Measurements from ENCODE around the gene SOX11.

Gene SOX11

DNA sequence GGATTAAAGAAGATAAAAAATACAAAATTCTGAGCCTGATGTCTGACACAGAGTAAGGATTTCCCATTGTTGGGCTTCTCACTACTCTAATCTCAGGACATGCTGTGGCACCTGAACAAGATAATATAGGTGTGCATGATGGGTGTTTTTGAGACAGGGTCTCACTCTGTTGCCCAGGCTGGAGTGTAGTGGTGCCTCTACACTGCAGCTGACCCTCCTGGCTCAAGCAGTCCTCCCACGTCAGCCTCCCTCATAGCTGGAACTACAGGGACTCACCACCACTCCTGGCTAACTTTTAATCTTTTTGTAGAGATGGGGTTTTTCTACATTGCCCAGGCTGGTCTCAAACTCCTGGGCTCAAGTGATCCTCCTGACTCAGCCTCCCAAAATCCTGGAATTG is 32.9 kb downstream of the SOX11 start:
- no peak for DNase-seq

GRCh38 chr2:5725794-5726463 is 33.7 kb downstream of the SOX11 start:
- no peak for DNase-seq

- no peak for DNase-seq
Measured at GRCh38 chr2:5727235-5727634, 35.1 kb downstream of the SOX11 start.

GRCh38 chr2:5729416-5729815 is 37.2 kb downstream of the SOX11 start:
- no peak for DNase-seq

GRCh38 chr2:5730386-5730785 is 38.2 kb downstream of the SOX11 start:
- DNase-seq, result no peak

- DNase-seq, result no peak
Measured at GRCh38 chr2:5734859-5735520, 42.8 kb downstream of the SOX11 start.

DNA sequence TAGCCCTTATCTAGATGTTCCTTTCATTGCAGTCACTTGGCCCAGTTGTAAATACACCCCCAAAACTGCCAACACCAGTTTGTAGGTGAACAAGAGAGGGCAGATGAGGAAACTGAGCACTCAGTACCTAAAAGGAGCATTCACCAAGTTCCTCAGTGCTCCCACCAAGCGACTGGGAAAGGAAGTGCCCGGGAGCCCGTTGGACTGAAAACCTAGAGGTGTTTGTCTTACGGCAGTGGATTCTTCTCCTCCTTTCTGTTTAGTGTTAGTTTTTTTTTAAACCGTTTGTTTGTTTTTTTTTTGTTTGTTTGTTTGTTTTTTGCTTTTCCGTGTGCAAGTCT is 43.3 kb downstream of the SOX11 start:
- no peak for DNase-seq

GRCh38 chr2:5736050-5736449 is 43.9 kb downstream of the SOX11 start:
- no peak for DNase-seq

- no peak for DNase-seq
Measured at GRCh38 chr2:5736886-5737285, 44.7 kb downstream of the SOX11 start.

DNA sequence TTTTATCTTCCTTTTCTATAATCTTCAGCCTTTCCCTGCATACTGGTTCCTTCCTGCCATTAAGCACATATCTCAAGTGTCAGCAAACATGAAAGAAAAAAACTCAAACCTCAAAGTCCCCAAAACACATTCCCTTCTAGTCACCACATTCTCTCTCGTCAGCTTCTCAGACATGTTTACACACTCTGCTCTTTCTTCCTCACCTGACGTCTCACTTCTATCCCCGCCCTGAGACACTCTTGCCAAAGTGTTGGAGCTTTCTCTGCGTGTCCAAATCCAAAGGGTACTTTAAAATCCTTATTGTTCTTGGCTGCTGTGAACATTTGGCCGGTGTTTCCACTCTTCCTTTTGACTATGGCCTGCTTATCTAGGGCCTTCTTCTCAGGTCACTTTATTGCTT is 47.9 kb downstream of the SOX11 start:
- DNase-seq, result no peak

DNA sequence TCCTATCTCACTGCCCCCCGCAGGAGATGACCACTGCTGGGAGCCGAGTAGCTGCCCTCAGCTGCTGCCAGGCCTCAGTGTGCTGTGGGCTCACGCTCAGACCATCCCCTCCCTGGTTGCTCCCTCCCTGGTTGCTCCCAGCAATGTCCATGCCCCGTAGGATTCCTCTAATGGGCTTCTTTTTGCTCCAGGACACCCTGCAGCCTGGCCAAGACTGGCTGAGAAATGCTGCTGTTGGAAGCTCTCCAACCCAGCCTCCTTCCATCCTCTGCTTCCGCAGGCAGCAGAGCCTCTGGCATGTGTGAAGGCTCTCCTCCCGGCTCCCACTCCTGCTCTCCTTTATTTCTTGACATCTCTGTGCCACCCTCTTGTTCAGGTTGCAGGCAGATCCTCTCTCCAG is 48.6 kb downstream of the SOX11 start:
- no peak for DNase-seq

- DNase-seq, result no peak
Measured at GRCh38 chr2:5741242-5741641, 49.1 kb downstream of the SOX11 start.

GRCh38 chr2:5742126-5742525 is 49.9 kb downstream of the SOX11 start:
- DNase-seq, result no peak

- DNase-seq, result no peak
Measured at GRCh38 chr2:5748391-5748790, 56.2 kb downstream of the SOX11 start.

DNA sequence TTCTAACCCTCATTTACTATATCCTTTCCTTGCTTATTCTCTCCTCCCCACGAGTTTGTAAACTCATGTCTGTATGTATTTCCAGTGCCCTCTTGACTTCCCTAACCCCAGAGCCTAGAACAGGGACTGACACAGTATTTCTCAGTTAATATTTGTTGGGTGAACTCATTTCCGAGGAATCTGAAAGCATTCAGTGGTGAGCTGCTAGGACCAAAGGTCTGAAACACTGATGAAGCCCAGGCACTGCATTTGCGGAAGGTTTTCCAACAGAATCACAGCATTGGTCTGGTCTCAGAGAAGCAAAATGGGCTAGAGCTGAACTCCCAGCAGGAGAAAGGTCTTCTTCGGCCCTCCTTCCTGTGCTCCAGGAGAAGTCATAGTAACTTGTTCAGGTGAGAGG is 56.8 kb downstream of the SOX11 start:
- DNase-seq, result no peak

DNA sequence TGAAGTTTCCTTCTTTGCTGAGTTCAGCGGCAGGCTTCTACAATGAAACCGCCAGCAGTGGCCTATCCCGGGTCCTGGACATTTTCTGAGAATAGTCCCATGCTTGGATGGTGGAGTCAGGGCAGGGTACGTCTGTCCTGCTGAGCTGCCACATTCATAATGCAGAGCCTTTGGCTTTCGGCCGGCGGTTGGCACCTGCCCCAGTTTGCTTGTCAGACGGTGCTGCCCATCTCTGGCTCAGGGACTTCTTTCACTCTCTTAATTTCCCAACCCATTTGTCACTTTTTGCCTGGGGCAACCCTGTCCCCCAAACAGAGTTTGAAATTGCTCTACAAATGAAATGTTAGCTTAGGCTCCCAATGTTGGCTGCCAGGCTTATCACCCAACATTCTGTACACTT is 57.2 kb downstream of the SOX11 start:
- no peak for DNase-seq

All from HCEC 1CT (cell line).